HG02678 (cell line): ENCODE data around the gene NUDT9.

Experiments used
- ATAC-seq: cut with Tn5 transposase; IDR thresholded peaks from one replicate; pipeline ENCODE4 v1.9.1; 2021; ENCODE audit warnings: mild to moderate bottlenecking, moderate library complexity; ENCODE audit not compliant: unreplicated experiment

NUDT9 gene

GRCh38 chr4:87505862-87506261 is 83.5 kb downstream of the NUDT9 start:
- ATAC-seq: no peak

- no peak for ATAC-seq
These were observed 84.8 kb downstream of the NUDT9 start for GRCh38 chr4:87506974-87507701.
